Naive thymus-derived CD4-positive, alpha-beta T cell (primary cell): Measurements from ENCODE around the gene MKNK2. TPM values are rescaled to one million over a fixed set of nuclear protein-coding genes. Genes with fewer than 3 reads are reported as not detected.

Source experiments
- ATAC-seq: fragments of 150-1000 bp; cut with Tn5 transposase; 2 replicates; pipeline ENCODE4 v1.10.0; 2021; ENCODE audit warnings: mild to moderate bottlenecking, moderate library complexity
- CTCF ChIA-PET: fragments of 350-600 bp; sonication (Branson Sonifier 250); formaldehyde crosslinking; loops from one replicate; lab custom pipeline; 2021; ENCODE audit warnings: antibody characterized with exemption; lab: Charles Lee
- POLR2A ChIA-PET: fragments of 350-600 bp; sonication (Branson Sonifier 250); formaldehyde crosslinking; loops from one replicate; lab custom pipeline; 2021; ENCODE audit warnings: antibody characterized with exemption, inconsistent platforms; lab: Charles Lee
- DNase-seq, 9 donors: peaks; one replicate each; pipeline versions ENCODE4 v3.0.0 to v3.0.0-alpha.2; 2020 to 2022; ENCODE audit warnings: mixed read lengths in 1 of 9
- H3K27ac ChIP-seq: one replicate; pipeline ENCODE4 v1.7.0; 2013; ENCODE audit warnings: mild to moderate bottlenecking, low read depth, low read length, moderate library complexity
- H3K27me3 ChIP-seq, 2 donors: one replicate each; pipeline ENCODE4 v1.7.0; 2013; ENCODE audit warnings: low read length in 2 of 2, mild to moderate bottlenecking in 2 of 2, moderate library complexity in 2 of 2; ENCODE audit not compliant: control insufficient read depth in 2 of 2, insufficient read depth in 2 of 2
- H3K36me3 ChIP-seq, 3 experiments: 1 replicate in 2 of 3; 2 replicates in 1 of 3; pipeline ENCODE4 v1.7.0; 2013; ENCODE audit warnings: low read length in 3 of 3, mild to moderate bottlenecking in 3 of 3, moderate library complexity in 1 of 3; ENCODE audit not compliant: insufficient read depth in 3 of 3, control insufficient read depth in 2 of 3
- H3K4me1 ChIP-seq, 2 donors: one replicate each; pipeline ENCODE4 v1.7.0; 2013; ENCODE audit warnings: low read length in 2 of 2, mild to moderate bottlenecking in 2 of 2, moderate library complexity in 1 of 2; ENCODE audit not compliant: control insufficient read depth in 2 of 2, insufficient read depth in 2 of 2
- H3K4me3 ChIP-seq: 2 replicates; pipeline ENCODE4 v1.7.0; 2013; ENCODE audit warnings: mild to moderate bottlenecking, low read length
- H3K9me3 ChIP-seq, 3 experiments: 1 replicate in 2 of 3; 2 replicates in 1 of 3; pipeline ENCODE4 v1.7.0; 2013; ENCODE audit warnings: low read length in 3 of 3; ENCODE audit not compliant: control insufficient read depth in 2 of 3
- H3K27ac Mint-ChIP-seq, 9 donors: one replicate each; pipeline ENCODE4 v1.8.0; 2020 to 2022; ENCODE audit warnings: mixed read lengths in 9 of 9, mild to moderate bottlenecking in 8 of 9, moderate library complexity in 5 of 9, inconsistent platforms in 2 of 9
- H3K27me3 Mint-ChIP-seq, 5 donors: one replicate each; pipeline ENCODE4 v1.8.0; 2021 to 2022; ENCODE audit warnings: mixed read lengths in 5 of 5, mild to moderate bottlenecking in 1 of 5
- H3K36me3 Mint-ChIP-seq, 5 donors: one replicate each; pipeline ENCODE4 v1.8.0; 2020 to 2022; ENCODE audit warnings: mixed read lengths in 5 of 5, mild to moderate bottlenecking in 3 of 5, inconsistent platforms in 1 of 5
- H3K4me1 Mint-ChIP-seq, 7 donors: one replicate each; pipeline ENCODE4 v1.8.0; 2020 to 2022; ENCODE audit warnings: mixed read lengths in 7 of 7, mild to moderate bottlenecking in 3 of 7, inconsistent platforms in 1 of 7
- H3K4me3 Mint-ChIP-seq, 10 donors: one replicate each; pipeline ENCODE4 v1.8.0; 2020 to 2022; ENCODE audit warnings: mild to moderate bottlenecking in 10 of 10, mixed read lengths in 10 of 10, moderate library complexity in 6 of 10, inconsistent platforms in 2 of 10
- H3K9me3 Mint-ChIP-seq, 11 donors: one replicate each; pipeline ENCODE4 v1.8.0; 2020 to 2022; ENCODE audit warnings: mixed read lengths in 11 of 11, mild to moderate bottlenecking in 4 of 11, inconsistent platforms in 1 of 11, moderate library complexity in 1 of 11
- intact Hi-C, 2 donors: fragments of 100-400 bp; cut with micrococcal nuclease; formaldehyde crosslinking; loops; one replicate each; pipeline ENCODE4 v1.15.1; 2023
- polyA plus RNA-seq, 2 donors: library from polyadenylated mRNA; unstranded; fragments of 300-500 nt; fragmentation: Illumina TruSeq; gene quantifications; one replicate each; pipeline ENCODE4 v1.2.3, GENCODE V29; 2021
- total RNA-seq, 6 experiments: library from RNA in 5 of 6; stranded (reverse) in 5 of 6; gene quantifications; 1 replicate in 5 of 6; 2 replicates in 1 of 6; pipeline ENCODE4 v1.2.3 and lab custom pipeline; 2021 to 2026

MKNK2 gene
- total and polyA plus RNA-seq, 7 experiments from 2014 or later = 28.8 to 347 (median 200) TPM

- Mint-ChIP-seq H3K36me3 (peaks cover 0 to 2% (median 0%) of the 10 kb centered on the region in 5 donors), H3K9me3 (peaks cover 0 to 4% (median 0%) of the 10 kb centered on the region in 11 donors), H3K27me3 (no peaks in the 10 kb centered on the region), H3K4me3 (no peak overlapping the region), H3K27ac (peak overlapping the region in 7 of 9 donors; percentile 33 to 71 (median 61)), H3K4me1 (peaks cover 18 to 47% (median 25%) of the 10 kb centered on the region in 7 donors)
- no peak for DNase-seq
- ChIA-PET POLR2A (interaction anchor here (2.3 kb wide), 1 partner anchor 19 kb away, joined by 7 read pairs; no protein-coding TSS in a partner anchor), CTCF (no interaction called here)
- Histone ChIP-seq H3K4me3 (no peak overlapping the region), H3K27me3 (no peaks in the 10 kb centered on the region), H3K27ac (no peak overlapping the region), H3K4me1 (peaks cover 16 to 27% of the 10 kb centered on the region in 2 donors), H3K9me3 (no peaks in the 10 kb centered on the region), H3K36me3 (no peaks in the 10 kb centered on the region)
- ATAC-seq = no peak
- intact Hi-C loops = loop anchor here in 1 of 2 donors (5.0 kb wide), 1 partner anchor 203 kb away; the partner anchor contains the start of gene KLF16
Observed at GRCh38 chr19:2064788-2065524, 13.9 kb upstream of the MKNK2 start.

- peak overlapping the region in 4 of 9 donors; percentile 46 to 71 (median 62) for H3K27ac Mint-ChIP-seq
- intact Hi-C loops = loop anchor here in 1 of 2 donors (5.0 kb wide), 1 partner anchor 202 kb away; the partner anchor contains the start of gene KLF16
- ATAC-seq (no peak), DNase-seq (no peak)
- H3K9me3 ChIP-seq = no peaks in the 10 kb centered on the region
- peaks cover 0 to 4% (median 0%) of the 10 kb centered on the region in 11 donors for H3K9me3 Mint-ChIP-seq
- ChIA-PET CTCF (no interaction called here), POLR2A (interaction anchor here (1.6 to 2.3 kb wide), 2 partner anchors 20 to 26 kb away, joined by 3 to 7 read pairs; no protein-coding TSS in a partner anchor)
- H3K27ac ChIP-seq = no peak overlapping the region
- no peaks in the 10 kb centered on the region for H3K36me3 Mint-ChIP-seq
- H3K4me1 Mint-ChIP-seq = peaks cover 18 to 44% (median 22%) of the 10 kb centered on the region in 7 donors
- H3K4me1 ChIP-seq = peaks cover 19 to 27% of the 10 kb centered on the region in 2 donors
- no peaks in the 10 kb centered on the region for H3K36me3 ChIP-seq
- no peaks in the 10 kb centered on the region for H3K27me3 Mint-ChIP-seq
- no peaks in the 10 kb centered on the region for H3K27me3 ChIP-seq
- no peak overlapping the region for H3K4me3 ChIP-seq
- H3K4me3 Mint-ChIP-seq = no peak overlapping the region
Observed at GRCh38 chr19:2064395-2064787, 13.3 kb upstream of the MKNK2 start.

- Mint-ChIP-seq H3K9me3 (peaks cover 0 to 4% (median 0%) of the 10 kb centered on the region in 11 donors), H3K4me1 (peaks cover 15 to 45% (median 18%) of the 10 kb centered on the region in 7 donors), H3K36me3 (no peaks in the 10 kb centered on the region), H3K27ac (peak overlapping the region in 5 of 9 donors; percentile 29 to 61 (median 41)), H3K4me3 (peak overlapping the region in 2 of 10 donors; percentile 23 to 27), H3K27me3 (no peaks in the 10 kb centered on the region)
- ChIA-PET CTCF (interaction anchor here (0.6 kb wide), 2 partner anchors 32 to 56 kb away, joined by 3 to 4 read pairs; partner anchors contain the start of gene MOB3A), POLR2A (interaction anchor here (0.6 to 2.3 kb wide), 8 partner anchors 12 to 45 kb away, joined by 3 to 12 read pairs (median 4); no protein-coding TSS in a partner anchor)
- H3K27me3 ChIP-seq = no peaks in the 10 kb centered on the region
- ATAC-seq = no peak
- peak overlapping the region; percentile 27 for H3K27ac ChIP-seq
- H3K9me3 ChIP-seq = no peaks in the 10 kb centered on the region
- no peak for DNase-seq
- H3K4me3 ChIP-seq = no peak overlapping the region
- peaks cover 19 to 28% of the 10 kb centered on the region in 2 donors for H3K4me1 ChIP-seq
- no peaks in the 10 kb centered on the region for H3K36me3 ChIP-seq
- intact Hi-C loops = loop anchor here in 1 of 2 donors (5.0 kb wide), 1 partner anchor 202 kb away; the partner anchor contains the start of gene KLF16
Observed at GRCh38 chr19:2063824-2064223, 12.8 kb upstream of the MKNK2 start.

GRCh38 chr19:2062770-2063169 lies 11.7 kb upstream of the MKNK2 start:
- ChIA-PET POLR2A (interaction anchor here (1.1 to 2.6 kb wide), 7 partner anchors 10 to 28 kb away, joined by 3 to 18 read pairs (median 5); no protein-coding TSS in a partner anchor), CTCF (interaction anchor here (0.7 kb wide), 1 partner anchor 20 kb away, joined by 3 read pairs; no protein-coding TSS in a partner anchor)
- no peaks in the 10 kb centered on the region for H3K36me3 Mint-ChIP-seq
- peak overlapping the region; percentile 83 to 99 (median 97) for H3K27ac Mint-ChIP-seq
- no peak for DNase-seq
- peak overlapping the region; percentile 58 to 97 (median 94) for H3K4me3 Mint-ChIP-seq
- Histone ChIP-seq H3K4me1 (peaks cover 23 to 38% of the 10 kb centered on the region in 2 donors), H3K36me3 (no peaks in the 10 kb centered on the region), H3K27me3 (no peaks in the 10 kb centered on the region), H3K4me3 (no peak overlapping the region), H3K27ac (peak overlapping the region; percentile 99), H3K9me3 (no peaks in the 10 kb centered on the region)
- no peak for ATAC-seq
- intact Hi-C loops = loop anchor here in 1 of 2 donors (5.0 kb wide), 1 partner anchor 200 kb away; the partner anchor contains the start of gene KLF16
- H3K27me3 Mint-ChIP-seq = no peaks in the 10 kb centered on the region
- H3K9me3 Mint-ChIP-seq = peaks cover 0 to 4% (median 0%) of the 10 kb centered on the region in 11 donors
- H3K4me1 Mint-ChIP-seq = peaks cover 19 to 52% (median 24%) of the 10 kb centered on the region in 7 donors

GRCh38 chr19:2062389-2062729 lies 11.3 kb upstream of the MKNK2 start:
- POLR2A ChIA-PET = interaction anchor here (0.6 to 4.1 kb wide), 10 partner anchors 10 to 164 kb away, joined by 3 to 41 read pairs (median 8); partner anchors contain the start of genes MKNK2 and MOB3A

More at GRCh38 chr19:2062389-2062729, 11.3 kb upstream of the MKNK2 start:
- CTCF ChIA-PET = interaction anchor here (0.7 kb wide), 1 partner anchor 21 kb away, joined by 3 read pairs; no protein-coding TSS in a partner anchor
- ATAC-seq (no peak), DNase-seq (no peak)
- H3K27me3 Mint-ChIP-seq = no peaks in the 10 kb centered on the region
- peak overlapping the region; percentile 72 for H3K4me3 ChIP-seq
- H3K4me3 Mint-ChIP-seq = peak overlapping the region; percentile 58 to 97 (median 94)
- no peaks in the 10 kb centered on the region for H3K36me3 ChIP-seq
- H3K27me3 ChIP-seq = no peaks in the 10 kb centered on the region
- peak overlapping the region; percentile 99 for H3K27ac ChIP-seq
- H3K27ac Mint-ChIP-seq = peak overlapping the region; percentile 85 to 99 (median 97)
- no peaks in the 10 kb centered on the region for H3K9me3 ChIP-seq
- peaks cover 19 to 54% (median 24%) of the 10 kb centered on the region in 7 donors for H3K4me1 Mint-ChIP-seq
- no peaks in the 10 kb centered on the region for H3K36me3 Mint-ChIP-seq
- peaks cover 27 to 42% of the 10 kb centered on the region in 2 donors for H3K4me1 ChIP-seq
- H3K9me3 Mint-ChIP-seq = peaks cover 0 to 4% (median 0%) of the 10 kb centered on the region in 11 donors
- intact Hi-C loops = loop anchor here in 1 of 2 donors (5.0 kb wide), 1 partner anchor 200 kb away; the partner anchor contains the start of gene KLF16
